ENCODE data around the gene DBF4B. TPM values are rescaled to one million over a fixed set of nuclear protein-coding genes. Genes with fewer than 3 reads are reported as not detected.

DBF4B gene, protein sequence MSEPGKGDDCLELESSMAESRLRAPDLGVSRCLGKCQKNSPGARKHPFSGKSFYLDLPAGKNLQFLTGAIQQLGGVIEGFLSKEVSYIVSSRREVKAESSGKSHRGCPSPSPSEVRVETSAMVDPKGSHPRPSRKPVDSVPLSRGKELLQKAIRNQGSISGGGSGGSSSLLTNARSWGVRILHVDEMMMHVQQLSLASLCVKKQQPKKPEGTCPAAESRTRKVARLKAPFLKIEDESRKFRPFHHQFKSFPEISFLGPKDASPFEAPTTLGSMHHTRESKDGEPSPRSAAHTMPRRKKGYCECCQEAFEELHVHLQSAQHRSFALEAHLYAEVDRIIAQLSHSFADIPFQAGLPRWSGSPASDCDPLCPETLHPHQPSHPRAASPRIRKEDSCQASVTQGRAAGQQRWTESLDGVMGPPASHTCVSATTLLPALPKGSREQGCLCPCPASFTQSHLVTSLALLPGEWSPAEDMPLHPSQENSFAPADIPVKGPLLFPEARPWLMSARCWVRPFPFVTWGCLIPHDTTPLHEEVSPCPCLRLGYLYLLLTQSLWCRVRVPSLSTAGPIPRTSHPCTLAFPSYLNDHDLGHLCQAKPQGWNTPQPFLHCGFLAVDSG
- total RNA-seq = 2.1 and 2.7 TPM in 2 replicates

DNA sequence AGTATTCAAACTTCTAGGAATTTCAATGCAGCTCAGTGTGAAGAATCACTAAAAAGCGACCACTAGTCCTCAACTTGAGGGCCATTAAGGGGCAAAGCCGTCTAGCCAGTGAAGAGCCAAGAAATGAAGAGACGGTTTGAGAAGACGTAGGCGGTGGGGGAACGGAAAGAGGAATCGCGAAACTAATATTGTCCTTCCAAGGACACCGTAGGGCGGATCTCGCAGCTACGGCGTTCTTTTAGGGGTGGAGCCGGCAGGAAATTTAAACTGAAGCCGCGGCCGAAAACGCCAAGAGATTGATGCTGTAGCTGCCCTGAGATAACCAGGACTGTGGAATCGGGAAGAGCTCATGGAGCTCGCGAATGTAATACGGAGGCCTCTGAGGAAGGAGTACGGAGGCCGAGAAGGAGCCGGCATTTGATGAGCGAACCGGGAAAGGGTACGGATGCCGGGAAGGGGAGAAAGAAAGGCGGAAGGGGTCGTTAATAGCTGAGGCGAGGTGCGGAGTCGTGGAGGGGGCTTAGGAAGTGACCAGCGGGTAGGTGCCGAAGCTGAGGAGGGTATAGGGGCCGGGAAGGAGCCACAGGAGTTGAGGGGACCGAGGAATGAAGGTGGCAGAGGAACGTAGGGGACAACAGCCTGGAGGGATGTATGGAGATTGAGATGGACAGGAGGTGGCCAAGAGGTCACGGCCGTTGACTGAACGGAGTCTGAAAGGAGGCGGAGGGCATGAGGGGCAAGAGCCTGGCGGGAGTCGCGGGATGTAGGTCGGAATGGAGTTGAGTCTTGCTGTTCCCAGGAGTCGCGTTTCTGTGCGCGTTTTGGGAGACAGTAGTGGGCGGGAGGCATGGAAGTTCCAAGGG lies at the start of gene DBF4B:
TSS of gene DBF4B (plus strand) at position 265 of the 863 bp plus-strand sequence. CDS start at position 421, 156 bp downstream.

DNA sequence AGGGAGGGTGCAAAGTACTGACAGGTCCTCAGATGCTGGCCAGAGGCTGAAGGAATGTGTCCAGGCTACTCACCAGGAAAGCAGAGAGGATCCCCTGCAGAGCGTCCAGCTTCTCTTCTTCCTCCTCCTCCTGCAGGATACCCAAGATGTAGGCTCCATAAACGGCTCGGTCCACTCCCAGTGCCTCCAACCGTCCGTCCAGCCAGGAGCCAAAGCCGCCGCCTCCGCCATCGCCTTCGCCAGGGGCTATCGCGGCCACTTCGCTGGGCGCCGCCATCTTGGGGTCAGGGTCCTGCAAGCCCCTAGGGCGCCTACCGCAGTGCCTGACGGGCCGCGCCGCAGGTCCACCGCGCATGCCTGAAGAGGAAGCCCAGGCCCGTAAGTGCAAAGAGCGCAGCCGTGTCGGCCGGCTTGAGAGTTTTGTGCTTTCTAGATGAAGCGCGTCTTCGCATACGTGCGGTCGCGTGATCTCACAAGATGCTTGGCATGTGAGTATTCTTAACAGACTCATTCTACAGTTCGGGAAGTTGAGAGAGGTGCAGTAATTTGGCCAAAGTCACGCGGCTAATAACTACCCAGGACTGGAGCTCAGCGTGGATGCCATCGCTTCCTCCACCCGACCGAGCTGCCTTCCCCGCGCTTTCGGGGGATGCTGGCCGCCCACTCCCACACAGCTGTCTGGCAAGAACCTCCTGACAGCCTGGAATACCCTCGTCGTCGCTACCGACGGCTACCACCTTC lies 18.8 kb upstream of the DBF4B start, which contains the start of gene CCDC43:
TSS of gene CCDC43 (minus strand) at position 300 of the 741 bp plus-strand sequence. CDS start at position 277, 23 bp downstream.

DNA sequence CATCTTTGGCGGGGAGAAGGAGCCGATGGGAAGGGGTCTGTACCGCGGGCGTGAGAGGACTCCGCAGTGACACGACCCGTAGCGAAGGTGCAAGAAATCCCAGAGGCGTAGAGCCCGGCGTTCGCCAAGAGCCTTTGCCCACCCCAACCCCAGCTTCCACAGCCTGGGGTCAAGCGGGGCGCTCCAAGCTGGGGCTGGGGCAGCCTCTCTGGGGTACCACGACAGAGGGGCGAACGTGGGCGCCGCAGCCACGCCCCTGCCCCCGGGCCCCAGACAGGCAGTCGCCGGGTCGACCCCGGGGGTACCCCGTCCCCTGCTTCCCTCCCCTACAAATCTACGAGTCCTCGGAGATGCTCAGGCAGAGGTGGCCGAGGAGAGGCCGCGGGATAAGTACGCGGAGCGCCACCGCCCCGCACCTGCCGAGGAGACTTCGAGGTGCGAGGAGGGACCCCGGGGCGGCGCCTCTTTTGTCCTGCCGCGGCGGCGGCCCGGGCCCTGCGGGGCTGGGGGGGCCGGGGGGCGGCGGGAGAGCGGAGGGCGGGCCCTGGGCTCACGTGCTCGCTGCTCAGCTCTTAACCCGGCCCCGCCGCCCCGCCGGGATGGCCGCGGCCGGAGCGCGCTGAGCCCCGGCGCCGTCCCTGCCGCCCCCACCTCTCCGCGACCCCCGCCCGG lies 50.1 kb downstream of the DBF4B start, which contains the start of gene ADAM11:
TSS of gene ADAM11 (plus strand) at position 575 of the 672 bp plus-strand sequence. CDS start 212 bp downstream, outside the sequence.

Small RNAs within 50 kb of the gene (small RNA-seq; reads per million reads assigned to genes)
- not detected for gene RN7SL819P

Other genes with a start within 250 kb of the DBF4B start
- 38.7 and 48.2 TPM in 2 replicates for gene GPATCH8, start 205.3 kb upstream of the DBF4B start, total RNA-seq
- gene FZD2, start 151.2 kb upstream of the DBF4B start, total RNA-seq = 70.3 and 78.9 TPM in 2 replicates
- under 0.01 and 0.16 TPM in 2 replicates for gene MEIOC, start 52.2 kb upstream of the DBF4B start, total RNA-seq
- gene CCDC43, start 18.9 kb upstream of the DBF4B start, total RNA-seq = 23.0 and 23.8 TPM in 2 replicates
- 0.61 and 1.3 TPM in 2 replicates for gene ADAM11, start 50.3 kb downstream of the DBF4B start, total RNA-seq
- gene GJC1, start 121.6 kb downstream of the DBF4B start, total RNA-seq = 33.4 and 53.7 TPM in 2 replicates
- gene HIGD1B, start 139.2 kb downstream of the DBF4B start, total RNA-seq = not detected in 2 replicates
- gene EFTUD2, start 190.8 kb downstream of the DBF4B start, total RNA-seq = 92.7 and 107 TPM in 2 replicates
- 1.2 and 2.1 TPM in 2 replicates for gene GFAP, start 206.8 kb downstream of the DBF4B start, total RNA-seq
- gene KIF18B, start 239.1 kb downstream of the DBF4B start, total RNA-seq = 0.49 and 0.81 TPM in 2 replicates

All from hair follicle dermal papilla cell (primary cell).